Measurements from ENCODE around the gene SORCS2.
A peak's percentile ranks its signal among the peaks of the same experiment; 100 is the strongest.

Gene SORCS2

GRCh38 chr4:7683126-7683703 is 490.9 kb downstream of the SORCS2 start:
- Mint-ChIP-seq H3K27me3 (peaks cover under 1 to 5% of the 10 kb centered on the region in 2 donors), H3K27ac (no peak overlapping the region), H3K9me3 (no peaks in the 10 kb centered on the region), H3K4me1 (ENCODE audit: low read depth in 2 of 2) (no peaks in the 10 kb centered on the region), H3K4me3 (no peak overlapping the region), H3K36me3 (ENCODE audit: insufficient read depth) (no peaks in the 10 kb centered on the region)
- DNase-seq (no peak), ATAC-seq (replicated peaks) (no peak)

- H3K4me1 Mint-ChIP-seq (ENCODE audit: low read depth in 2 of 2): no peaks in the 10 kb centered on the region
- no peaks in the 10 kb centered on the region for H3K36me3 Mint-ChIP-seq (ENCODE audit: insufficient read depth)
- H3K27me3 Mint-ChIP-seq: peaks cover 0 to 5% of the 10 kb centered on the region in 2 donors
- ATAC-seq (replicated peaks) (no peak), DNase-seq (no peak)
- H3K27ac Mint-ChIP-seq: peak overlapping the region in 1 of 2 donors; percentile 78
- no peak overlapping the region for H3K4me3 Mint-ChIP-seq
- no peaks in the 10 kb centered on the region for H3K9me3 Mint-ChIP-seq
Observed at GRCh38 chr4:7684294-7684693, 492.0 kb downstream of the SORCS2 start.

GRCh38 chr4:7686070-7686870 is 493.9 kb downstream of the SORCS2 start:
- no peak overlapping the region for H3K4me3 Mint-ChIP-seq
- ATAC-seq (replicated peaks) (no peak), DNase-seq (no peak)
- no peaks in the 10 kb centered on the region for H3K9me3 Mint-ChIP-seq
- no peaks in the 10 kb centered on the region for H3K36me3 Mint-ChIP-seq (ENCODE audit: insufficient read depth)
- no peaks in the 10 kb centered on the region for H3K4me1 Mint-ChIP-seq (ENCODE audit: low read depth in 2 of 2)
- H3K27me3 Mint-ChIP-seq: peaks cover 0 to under 1% of the 10 kb centered on the region in 2 donors
- H3K27ac Mint-ChIP-seq: no peak overlapping the region

GRCh38 chr4:7687006-7687405 is 494.7 kb downstream of the SORCS2 start:
- Mint-ChIP-seq H3K27ac (no peak overlapping the region), H3K9me3 (no peaks in the 10 kb centered on the region), H3K4me1 (ENCODE audit: low read depth in 2 of 2) (no peaks in the 10 kb centered on the region), H3K27me3 (no peaks in the 10 kb centered on the region), H3K4me3 (no peak overlapping the region), H3K36me3 (ENCODE audit: insufficient read depth) (no peaks in the 10 kb centered on the region)
- no peak for ATAC-seq (replicated peaks)
- no peak for DNase-seq

GRCh38 chr4:7687796-7688195 is 495.5 kb downstream of the SORCS2 start:
- no peak overlapping the region for H3K4me3 Mint-ChIP-seq
- H3K27ac Mint-ChIP-seq: no peak overlapping the region
- DNase-seq (no peak), ATAC-seq (replicated peaks) (no peak)
- no peaks in the 10 kb centered on the region for H3K36me3 Mint-ChIP-seq (ENCODE audit: insufficient read depth)
- no peaks in the 10 kb centered on the region for H3K9me3 Mint-ChIP-seq
- H3K4me1 Mint-ChIP-seq (ENCODE audit: low read depth in 2 of 2): no peaks in the 10 kb centered on the region
- no peaks in the 10 kb centered on the region for H3K27me3 Mint-ChIP-seq

- no peaks in the 10 kb centered on the region for H3K4me1 Mint-ChIP-seq (ENCODE audit: low read depth in 2 of 2)
- H3K27ac Mint-ChIP-seq: no peak overlapping the region
- ATAC-seq (replicated peaks): no peak
- H3K27me3 Mint-ChIP-seq: no peaks in the 10 kb centered on the region
- no peaks in the 10 kb centered on the region for H3K36me3 Mint-ChIP-seq (ENCODE audit: insufficient read depth)
- H3K9me3 Mint-ChIP-seq: no peaks in the 10 kb centered on the region
- no peak for DNase-seq
- no peak overlapping the region for H3K4me3 Mint-ChIP-seq
Observed at GRCh38 chr4:7689773-7690693, 497.7 kb downstream of the SORCS2 start.

GRCh38 chr4:7691061-7691460 is 498.7 kb downstream of the SORCS2 start:
- H3K4me1 Mint-ChIP-seq (ENCODE audit: low read depth in 2 of 2): no peaks in the 10 kb centered on the region
- no peaks in the 10 kb centered on the region for H3K9me3 Mint-ChIP-seq
- ATAC-seq (replicated peaks): no peak
- H3K27ac Mint-ChIP-seq: no peak overlapping the region
- no peaks in the 10 kb centered on the region for H3K36me3 Mint-ChIP-seq (ENCODE audit: insufficient read depth)
- no peak overlapping the region for H3K4me3 Mint-ChIP-seq
- DNase-seq: no peak
- H3K27me3 Mint-ChIP-seq: no peaks in the 10 kb centered on the region

- Mint-ChIP-seq H3K27me3 (peaks cover 0 to 7% of the 10 kb centered on the region in 2 donors), H3K27ac (peak overlapping the region in 1 of 2 donors; percentile 21), H3K4me1 (ENCODE audit: low read depth in 2 of 2) (peaks cover 0 to 2% of the 10 kb centered on the region in 2 donors), H3K36me3 (ENCODE audit: insufficient read depth) (no peaks in the 10 kb centered on the region), H3K9me3 (no peaks in the 10 kb centered on the region), H3K4me3 (no peak overlapping the region)
- no peak for ATAC-seq (replicated peaks)
- DNase-seq: no peak
Observed at GRCh38 chr4:7691982-7692381, 499.6 kb downstream of the SORCS2 start.

GRCh38 chr4:7692451-7693236 is 500.3 kb downstream of the SORCS2 start:
- Mint-ChIP-seq H3K27me3 (peaks cover 6 to 13% of the 10 kb centered on the region in 2 donors), H3K27ac (no peak overlapping the region), H3K4me1 (ENCODE audit: low read depth in 2 of 2) (peaks cover 3 to 6% of the 10 kb centered on the region in 2 donors), H3K36me3 (ENCODE audit: insufficient read depth) (no peaks in the 10 kb centered on the region), H3K9me3 (no peaks in the 10 kb centered on the region), H3K4me3 (no peak overlapping the region)
- ATAC-seq (replicated peaks) (no peak), DNase-seq (no peak)

- DNase-seq (no peak), ATAC-seq (replicated peaks) (no peak)
- Mint-ChIP-seq H3K36me3 (ENCODE audit: insufficient read depth) (no peaks in the 10 kb centered on the region), H3K4me3 (no peak overlapping the region), H3K9me3 (no peaks in the 10 kb centered on the region), H3K27ac (no peak overlapping the region), H3K27me3 (peaks cover 7 to 19% of the 10 kb centered on the region in 2 donors), H3K4me1 (ENCODE audit: low read depth in 2 of 2) (peaks cover 3 to 6% of the 10 kb centered on the region in 2 donors)
Observed at GRCh38 chr4:7693237-7693608, 500.9 kb downstream of the SORCS2 start.

GRCh38 chr4:7693711-7694110 is 501.4 kb downstream of the SORCS2 start:
- DNase-seq: no peak
- H3K27ac Mint-ChIP-seq: no peak overlapping the region
- H3K27me3 Mint-ChIP-seq: peaks cover 12 to 24% of the 10 kb centered on the region in 2 donors
- H3K4me3 Mint-ChIP-seq: no peak overlapping the region
- no peaks in the 10 kb centered on the region for H3K9me3 Mint-ChIP-seq
- no peaks in the 10 kb centered on the region for H3K36me3 Mint-ChIP-seq (ENCODE audit: insufficient read depth)
- H3K4me1 Mint-ChIP-seq (ENCODE audit: low read depth in 2 of 2): peaks cover 3 to 6% of the 10 kb centered on the region in 2 donors
- no peak for ATAC-seq (replicated peaks)

GRCh38 chr4:7694324-7694723 is 502.0 kb downstream of the SORCS2 start:
- Mint-ChIP-seq H3K9me3 (no peaks in the 10 kb centered on the region), H3K36me3 (ENCODE audit: insufficient read depth) (no peaks in the 10 kb centered on the region), H3K27me3 (peaks cover 16 to 30% of the 10 kb centered on the region in 2 donors), H3K27ac (no peak overlapping the region), H3K4me3 (no peak overlapping the region), H3K4me1 (ENCODE audit: low read depth in 2 of 2) (peaks cover 3 to 6% of the 10 kb centered on the region in 2 donors)
- DNase-seq (no peak), ATAC-seq (replicated peaks) (no peak)

GRCh38 chr4:7697343-7697742 is 505.0 kb downstream of the SORCS2 start:
- Mint-ChIP-seq H3K4me1 (ENCODE audit: low read depth in 2 of 2) (peaks cover 3 to 10% of the 10 kb centered on the region in 2 donors), H3K9me3 (no peaks in the 10 kb centered on the region), H3K36me3 (ENCODE audit: insufficient read depth) (no peaks in the 10 kb centered on the region), H3K27ac (peak overlapping the region in 1 of 2 donors; percentile 14), H3K4me3 (no peak overlapping the region), H3K27me3 (peaks cover 34 to 59% of the 10 kb centered on the region in 2 donors)
- DNase-seq (no peak), ATAC-seq (replicated peaks) (no peak)
